ENCODE data around the gene RABGAP1L.
A peak's percentile ranks its signal among the peaks of the same experiment; 100 is the strongest.

RABGAP1L gene

DNA sequence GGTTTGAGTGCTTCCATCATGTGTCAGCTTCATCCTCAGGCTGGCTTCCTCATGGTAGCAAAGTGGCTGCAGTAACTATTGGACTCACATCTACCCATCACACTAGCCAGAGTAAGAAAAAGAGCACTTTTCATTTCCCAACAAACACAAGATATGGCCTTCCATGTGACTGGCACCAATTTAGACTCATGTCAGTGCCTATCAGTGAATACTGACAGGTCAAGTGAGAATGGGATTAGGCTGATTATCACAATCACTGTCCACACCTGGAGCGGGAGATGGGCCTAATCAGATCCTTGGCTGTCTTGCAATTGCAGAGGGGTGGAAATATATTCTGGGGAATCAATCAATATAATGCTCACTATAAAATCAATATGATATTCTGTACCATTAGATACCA is 2.9 kb upstream of the RABGAP1L start:
- no peak for TF ChIP-seq CTCF (IDR thresholded peaks at IDR 0.05; ENCODE audit: low read depth, low read length)

DNA sequence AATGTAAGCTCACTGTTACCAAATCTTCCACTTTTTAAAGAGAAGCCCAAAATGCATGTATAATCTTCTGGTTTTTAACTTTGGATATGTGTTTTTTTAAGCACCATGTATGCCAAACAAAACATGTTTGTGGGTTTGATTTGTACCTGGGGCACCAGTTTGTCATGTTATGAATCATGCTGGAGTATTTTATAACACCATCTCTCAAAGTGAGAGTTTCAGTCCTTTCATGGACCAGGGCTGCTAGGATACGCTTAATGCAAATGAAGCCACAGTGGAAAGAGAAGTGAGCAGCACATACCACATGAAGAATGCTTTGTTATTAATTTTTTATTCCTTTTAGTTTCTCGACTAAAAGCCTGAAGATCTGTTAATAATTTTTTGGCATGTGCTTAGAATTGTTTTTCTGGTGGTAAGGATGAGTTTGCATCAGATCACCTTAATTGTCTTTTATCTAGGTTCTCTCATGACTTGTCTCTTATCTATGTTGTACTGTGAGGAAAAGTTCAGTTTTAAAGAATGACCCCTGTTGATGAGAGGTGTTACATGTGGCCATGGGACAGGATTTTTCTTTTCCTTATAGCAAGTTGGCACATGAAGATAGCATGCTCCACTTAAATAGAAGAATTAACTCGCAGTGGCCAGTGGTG is 2.0 kb upstream of the RABGAP1L start:
- TF ChIP-seq CTCF (IDR thresholded peaks at IDR 0.05; ENCODE audit: low read depth, low read length) = no peak
- H3K4me3 ChIP-seq (ENCODE audit: low read depth, low read length) = no peak overlapping the region

More for the DNA sequence above, 2.9 kb upstream of the RABGAP1L start:
- H3K4me3 ChIP-seq (ENCODE audit: low read depth, low read length) = no peak overlapping the region

- peak overlapping the region; percentile 88 for H3K4me3 ChIP-seq (ENCODE audit: low read depth, low read length)
- TF ChIP-seq CTCF (IDR thresholded peaks at IDR 0.05; ENCODE audit: low read depth, low read length) = no peak
Measured at GRCh38 chr1:174158767-174159251, 511 bp upstream of the RABGAP1L start.

DNA sequence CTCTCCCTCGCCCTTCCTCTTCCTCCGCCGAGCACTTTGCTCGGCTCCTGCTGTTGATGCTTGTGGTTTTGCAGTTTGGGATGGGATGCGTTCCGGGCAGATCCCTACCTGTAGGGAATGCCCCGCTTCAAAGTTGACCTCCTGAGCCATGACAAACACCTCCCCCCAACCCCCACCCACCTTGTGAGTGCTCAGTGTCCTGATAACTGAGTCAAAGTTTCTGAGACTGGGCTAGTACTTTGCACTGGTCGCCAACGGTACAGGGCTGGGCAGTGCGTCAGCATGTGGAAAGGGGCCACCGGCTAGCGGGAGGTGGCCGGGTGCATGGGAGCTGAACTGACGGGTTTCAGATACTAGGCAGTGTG is 771 bp downstream of the RABGAP1L start:
- TF ChIP-seq CTCF (IDR thresholded peaks at IDR 0.05; ENCODE audit: low read depth, low read length) = no peak
- peak overlapping the region; percentile 88 for H3K4me3 ChIP-seq (ENCODE audit: low read depth, low read length)

GRCh38 chr1:174160603-174161002 is 1.3 kb downstream of the RABGAP1L start:
- H3K4me3 ChIP-seq (ENCODE audit: low read depth, low read length) = peak overlapping the region; percentile 88
- TF ChIP-seq CTCF (IDR thresholded peaks at IDR 0.05; ENCODE audit: low read depth, low read length) = no peak

DNA sequence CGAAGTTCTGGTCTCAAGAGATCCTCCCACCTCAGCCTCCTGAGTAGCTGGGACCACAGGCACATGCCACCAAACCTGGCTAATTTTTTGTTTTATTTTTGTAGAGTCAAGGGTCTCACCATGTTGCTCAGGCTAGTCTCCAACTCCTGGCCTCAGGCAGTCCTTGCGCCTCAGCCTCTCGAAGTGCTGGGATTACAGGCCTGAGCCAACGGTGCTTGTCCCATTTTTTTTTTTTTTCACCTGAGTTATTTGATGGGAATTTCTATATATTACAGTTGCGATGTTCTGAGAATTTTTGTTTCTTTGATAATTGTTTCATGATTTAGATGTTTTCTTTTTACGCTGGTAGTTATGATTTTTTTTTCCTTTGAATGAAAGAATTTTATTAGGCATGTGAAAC is 2.5 kb downstream of the RABGAP1L start:
- H3K4me3 ChIP-seq (ENCODE audit: low read depth, low read length) = no peak overlapping the region

More for the DNA sequence above, 2.5 kb downstream of the RABGAP1L start:
- TF ChIP-seq CTCF (IDR thresholded peaks at IDR 0.05; ENCODE audit: low read depth, low read length) = no peak

Measured in WI38 (cell line).